IPS DF 6.9 (cell line): ENCODE results near the gene PPP2R1A.

ENCODE experiments used
- DNase-seq: peaks from one replicate; pipeline ENCODE4 v3.0.0-alpha.2; 2013; ENCODE audit warnings: low read depth, low spot score
- H3K27ac ChIP-seq: one replicate; pipeline ENCODE4 v1.5.1; 2013; ENCODE audit warnings: low read length, control low read depth
- H3K27me3 ChIP-seq: 2 replicates; pipeline ENCODE4 v1.6.1; 2013; ENCODE audit warnings: mild to moderate bottlenecking, low read length; ENCODE audit not compliant: control insufficient read depth, insufficient read depth
- H3K36me3 ChIP-seq: 2 replicates; pipeline ENCODE4 v1.6.1; 2013; ENCODE audit warnings: low read length; ENCODE audit not compliant: control insufficient read depth, insufficient read depth
- H3K4me1 ChIP-seq: 2 replicates; pipeline ENCODE4 v1.6.1; 2013; ENCODE audit warnings: low read length; ENCODE audit not compliant: control insufficient read depth, insufficient read depth
- H3K4me3 ChIP-seq: 2 replicates; pipeline ENCODE4 v1.5.1; 2013; ENCODE audit warnings: mild to moderate bottlenecking, low read length
- H3K9me3 ChIP-seq: 2 replicates; pipeline ENCODE4 v1.6.1; 2013; ENCODE audit warnings: low read length, inconsistent platforms; ENCODE audit not compliant: control insufficient read depth, insufficient read depth
- WGBS: extraction: QIAGEN DNeasy Blood & Tissue Kit; methylation state at CpG from one replicate; pipeline ENCODE4 v1.1.7; 2013; ENCODE audit warnings: mixed read lengths, missing lambda C conversion rate; ENCODE audit not compliant: insufficient read length, insufficient coverage; 5-methylcytosine and 5-hydroxymethylcytosine counted together

The PPP2R1A gene

DNA sequence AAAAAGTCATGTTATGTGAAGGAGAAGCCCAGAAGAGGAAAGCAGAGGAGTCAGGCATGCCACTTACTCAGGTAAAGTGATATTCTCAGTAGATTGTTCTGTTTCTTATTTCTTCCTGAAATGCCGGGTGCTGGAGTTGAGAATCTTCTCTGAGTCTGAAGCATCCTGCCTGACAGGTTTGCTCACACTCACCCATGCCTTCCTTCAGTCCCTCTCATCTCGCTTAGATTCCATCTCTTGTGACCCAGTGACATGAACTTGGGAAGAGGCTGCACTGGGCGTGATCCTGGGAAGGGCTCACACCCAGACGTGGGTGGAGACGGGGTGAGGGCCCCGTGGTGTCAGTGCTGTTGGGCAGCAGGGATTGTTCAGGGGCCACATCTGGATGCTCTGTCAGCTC lies 87.6 kb downstream of the PPP2R1A start:
- DNase-seq: no peak
- no peak overlapping the region for H3K4me3 ChIP-seq
- WGBS: no CpG with 5 or more reads among the region's 6 CpGs
- H3K27ac ChIP-seq: no peak overlapping the region
- no peaks in the 10 kb centered on the region for H3K27me3 ChIP-seq
- H3K9me3 ChIP-seq: no peaks in the 10 kb centered on the region
- peaks cover 4% of the 10 kb centered on the region; the same call in 1 of the 2 replicates for H3K36me3 ChIP-seq
- H3K4me1 ChIP-seq: peaks cover 2% of the 10 kb centered on the region; the same call in 1 of the 2 replicates
